Measurements from ENCODE around the gene NOC3L. TPM values are rescaled to one million over a fixed set of nuclear protein-coding genes. Genes with fewer than 3 reads are reported as not detected.

The NOC3L gene
- total RNA-seq, 1 experiment from 2014 or later, result 39.9 TPM

- intact Hi-C loops (cut with micrococcal nuclease; ENCODE audit: unreplicated experiment), result no loop called here
- no peak for TF ChIP-seq CTCF (IDR thresholded peaks at IDR 0.05; ENCODE audit: insufficient read depth in 1 of 2, low read depth in 1 of 2, low read length in 1 of 2, severe bottlenecking in 1 of 2, unreplicated experiment in 1 of 2)
- Mint-ChIP-seq H3K4me3 (ENCODE audit: unreplicated experiment) (no peak overlapping the region), H3K36me3 (ENCODE audit: insufficient read depth, unreplicated experiment) (peaks cover 6% of the 10 kb centered on the region), H3K27me3 (ENCODE audit: insufficient read depth, unreplicated experiment) (no peaks in the 10 kb centered on the region), H3K27ac (ENCODE audit: unreplicated experiment) (no peak overlapping the region), H3K4me1 (ENCODE audit: low read depth, unreplicated experiment) (no peaks in the 10 kb centered on the region), H3K9me3 (ENCODE audit: unreplicated experiment) (no peaks in the 10 kb centered on the region)
- BruUV-seq (replicated peaks), result no TSS peak
- no peak for DNase-seq
- Histone ChIP-seq H3K4me3 (ENCODE audit: low read depth, low read length) (no peak overlapping the region), H3K9me3 (no peaks in the 10 kb centered on the region), H3K4me1 (no peaks in the 10 kb centered on the region), H3K36me3 (ENCODE audit: control insufficient read depth, insufficient read depth, low read length) (no peaks in the 10 kb centered on the region), H3K27me3 (replicated peaks; ENCODE audit: control insufficient read depth, insufficient read depth, low read length) (no peaks in the 10 kb centered on the region)
- CTCF ChIA-PET, result no interaction called here
- POLR2A ChIA-PET, result no interaction called here
Observed at GRCh38 chr10:94293354-94293753, 69.4 kb downstream of the NOC3L start.

GRCh38 chr10:94292434-94293090 lies 70.2 kb downstream of the NOC3L start:
- CTCF ChIA-PET, result no interaction called here

More at GRCh38 chr10:94292434-94293090, 70.2 kb downstream of the NOC3L start:
- Mint-ChIP-seq H3K36me3 (ENCODE audit: insufficient read depth, unreplicated experiment) (peaks cover 6% of the 10 kb centered on the region), H3K4me3 (ENCODE audit: unreplicated experiment) (no peak overlapping the region), H3K27me3 (ENCODE audit: insufficient read depth, unreplicated experiment) (no peaks in the 10 kb centered on the region), H3K4me1 (ENCODE audit: low read depth, unreplicated experiment) (peaks cover 4% of the 10 kb centered on the region), H3K9me3 (ENCODE audit: unreplicated experiment) (no peaks in the 10 kb centered on the region), H3K27ac (ENCODE audit: unreplicated experiment) (no peak overlapping the region)
- no peak for TF ChIP-seq CTCF (IDR thresholded peaks at IDR 0.05; ENCODE audit: insufficient read depth in 1 of 2, low read depth in 1 of 2, low read length in 1 of 2, severe bottlenecking in 1 of 2, unreplicated experiment in 1 of 2)
- Histone ChIP-seq H3K9me3 (no peaks in the 10 kb centered on the region), H3K4me1 (no peaks in the 10 kb centered on the region), H3K27me3 (replicated peaks; ENCODE audit: control insufficient read depth, insufficient read depth, low read length) (no peaks in the 10 kb centered on the region), H3K4me3 (ENCODE audit: low read depth, low read length) (no peak overlapping the region), H3K36me3 (ENCODE audit: control insufficient read depth, insufficient read depth, low read length) (no peaks in the 10 kb centered on the region)
- POLR2A ChIA-PET, result no interaction called here
- intact Hi-C loops (cut with micrococcal nuclease; ENCODE audit: unreplicated experiment), result no loop called here
- no TSS peak for BruUV-seq (replicated peaks)
- no peak for DNase-seq
